KMS-11 (cell line): ENCODE data around the gene GPR162.

ENCODE experiments used
- H2AFZ ChIP-seq: fragments of 200-600 bp; sonication (generic); 2 replicates; pipeline ENCODE4 v1.6.1; 2016; ENCODE audit warnings: antibody characterized with exemption, mixed run types, low read depth
- H3K27ac ChIP-seq: fragments of 200-600 bp; sonication (generic); 2 replicates; pipeline ENCODE4 v1.6.1; 2016; ENCODE audit warnings: mild to moderate bottlenecking, mixed run types
- H3K27me3 ChIP-seq: fragments of 200-600 bp; sonication (generic); 2 replicates; pipeline ENCODE4 v1.6.1; 2017; ENCODE audit warnings: mild to moderate bottlenecking, low read depth, mixed run types, moderate library complexity; ENCODE audit not compliant: insufficient read depth
- H3K36me3 ChIP-seq: fragments of 200-600 bp; sonication (generic); 2 replicates; pipeline ENCODE4 v1.6.1; 2017; ENCODE audit warnings: mild to moderate bottlenecking, mixed run types; ENCODE audit not compliant: insufficient read depth
- H3K4me1 ChIP-seq: fragments of 200-600 bp; sonication (generic); 2 replicates; pipeline ENCODE4 v1.6.1; 2016; ENCODE audit warnings: mild to moderate bottlenecking, low read depth, mixed run types; ENCODE audit not compliant: poor library complexity, severe bottlenecking
- H3K4me2 ChIP-seq: fragments of 200-600 bp; sonication (generic); 2 replicates; pipeline ENCODE4 v1.7.0; 2016; ENCODE audit warnings: mild to moderate bottlenecking, mixed run types
- H3K4me3 ChIP-seq: fragments of 200-600 bp; sonication (generic); IDR thresholded peaks from 2 replicates; pipeline ENCODE4 v1.6.1; 2017; ENCODE audit warnings: low read depth, low read length, mixed read lengths; ENCODE audit not compliant: insufficient read depth
- H3K79me2 ChIP-seq: fragments of 200-600 bp; sonication (generic); 2 replicates; pipeline ENCODE4 v1.6.1; 2016; ENCODE audit warnings: low read depth, mixed run types; ENCODE audit not compliant: insufficient read depth
- H3K9ac ChIP-seq: fragments of 200-600 bp; sonication (generic); 2 replicates; pipeline ENCODE4 v1.6.1; 2016; ENCODE audit warnings: mild to moderate bottlenecking, mixed run types
- H4K20me1 ChIP-seq: fragments of 200-600 bp; sonication (generic); 2 replicates; pipeline ENCODE4 v1.6.1; 2016; ENCODE audit warnings: mild to moderate bottlenecking, mixed run types; ENCODE audit not compliant: insufficient read depth
- CTCF ChIP-seq: fragments of 200-600 bp; sonication (generic); conservative IDR thresholded peaks from 2 replicates; pipeline ENCODE4 v1.6.1; 2017; ENCODE audit warnings: low read depth, mild to moderate bottlenecking, antibody characterized with exemption, low read length, moderate library complexity, mixed read lengths

GPR162 gene

GRCh38 chr12:6778574-6779550 lies 42.8 kb upstream of the GPR162 start:
- Histone ChIP-seq H3K79me2 (no peaks in the 10 kb centered on the region), H3K4me1 (peaks cover 27% of the 10 kb centered on the region), H3K4me2 (peak overlapping the region; percentile 85), H3K36me3 (no peaks in the 10 kb centered on the region), H3K27me3 (no peaks in the 10 kb centered on the region), H4K20me1 (no peaks in the 10 kb centered on the region), H3K4me3 (no peak overlapping the region), H3K27ac (no peak overlapping the region), H2AFZ (peak overlapping the region; percentile 94), H3K9ac (peak overlapping the region; percentile 43; the same call in 1 of the 2 replicates)
- TF ChIP-seq CTCF, result peak; percentile 87

GRCh38 chr12:6779708-6780432 lies 41.8 kb upstream of the GPR162 start:
- Histone ChIP-seq H3K27ac (no peak overlapping the region), H3K4me1 (peaks cover 35% of the 10 kb centered on the region), H2AFZ (no peak overlapping the region), H3K4me2 (no peak overlapping the region), H3K9ac (no peak overlapping the region), H3K79me2 (no peaks in the 10 kb centered on the region), H3K4me3 (no peak overlapping the region), H3K27me3 (no peaks in the 10 kb centered on the region), H3K36me3 (no peaks in the 10 kb centered on the region), H4K20me1 (no peaks in the 10 kb centered on the region)
- no peak for TF ChIP-seq CTCF

GRCh38 chr12:6780573-6780972 lies 41.0 kb upstream of the GPR162 start:
- Histone ChIP-seq H3K79me2 (no peaks in the 10 kb centered on the region), H3K4me2 (no peak overlapping the region), H3K4me3 (no peak overlapping the region), H3K36me3 (no peaks in the 10 kb centered on the region), H3K27me3 (no peaks in the 10 kb centered on the region), H2AFZ (no peak overlapping the region), H4K20me1 (no peaks in the 10 kb centered on the region), H3K4me1 (peaks cover 33% of the 10 kb centered on the region), H3K9ac (no peak overlapping the region), H3K27ac (no peak overlapping the region)
- no peak for TF ChIP-seq CTCF

- no peak overlapping the region for H2AFZ ChIP-seq
These were observed 39.5 kb upstream of the GPR162 start for GRCh38 chr12:6782119-6782518.

More at GRCh38 chr12:6782119-6782518, 39.5 kb upstream of the GPR162 start:
- no peak for TF ChIP-seq CTCF
- peaks cover 29% of the 10 kb centered on the region for H3K4me1 ChIP-seq
- no peaks in the 10 kb centered on the region for H3K79me2 ChIP-seq
- H3K4me3 ChIP-seq, result no peak overlapping the region
- no peaks in the 10 kb centered on the region for H3K27me3 ChIP-seq
- H3K4me2 ChIP-seq, result no peak overlapping the region
- H4K20me1 ChIP-seq, result no peaks in the 10 kb centered on the region
- H3K27ac ChIP-seq, result no peak overlapping the region
- H3K9ac ChIP-seq, result no peak overlapping the region
- H3K36me3 ChIP-seq, result no peaks in the 10 kb centered on the region
